Liver (tissue), 9 donors: ENCODE data around the gene SEC14L3. TPM values are rescaled to one million over a fixed set of nuclear protein-coding genes. Genes with fewer than 3 reads are reported as not detected.

ENCODE experiments used
- DNase-seq: peaks from one replicate; pipeline ENCODE4 v3.0.0-alpha.2; 2017; ENCODE audit warnings: low spot score
- H3K27ac ChIP-seq, 2 donors: one replicate each; pipeline ENCODE4 v1.7.0; 2013; ENCODE audit warnings: inconsistent platforms in 2 of 2, low read length in 2 of 2, control low read depth in 1 of 2, low read depth in 1 of 2, mild to moderate bottlenecking in 1 of 2
- H3K27me3 ChIP-seq, 4 donors: one replicate each; pipeline versions ENCODE4 v1.6.1 to v1.7.0; 2013; ENCODE audit warnings: low read length in 3 of 4, inconsistent platforms in 1 of 4, mild to moderate bottlenecking in 1 of 4, moderate library complexity in 1 of 4; ENCODE audit not compliant: control insufficient read depth in 4 of 4, insufficient read depth in 4 of 4
- H3K36me3 ChIP-seq, 4 donors: one replicate each; pipeline versions ENCODE4 v1.6.1 to v1.7.0; 2013; ENCODE audit warnings: low read length in 3 of 4, mild to moderate bottlenecking in 3 of 4, low read depth in 1 of 4, moderate library complexity in 1 of 4; ENCODE audit not compliant: control insufficient read depth in 4 of 4, insufficient read depth in 3 of 4
- H3K4me1 ChIP-seq, 4 donors: one replicate each; pipeline versions ENCODE4 v1.6.1 to v1.7.0; 2013; ENCODE audit warnings: low read length in 3 of 4, mild to moderate bottlenecking in 3 of 4, moderate library complexity in 1 of 4; ENCODE audit not compliant: control insufficient read depth in 4 of 4, insufficient read depth in 4 of 4
- H3K4me3 ChIP-seq, 3 donors: one replicate each; pipeline versions ENCODE4 v1.6.1 to v1.7.0; 2013; ENCODE audit warnings: low read length in 3 of 3, control low read depth in 1 of 3, low read depth in 1 of 3, mild to moderate bottlenecking in 1 of 3
- H3K9ac ChIP-seq, 2 donors: one replicate each; pipeline ENCODE4 v1.7.0; 2013; ENCODE audit warnings: low read length in 2 of 2, mild to moderate bottlenecking in 2 of 2, moderate library complexity in 2 of 2, control low read depth in 1 of 2, low read depth in 1 of 2
- H3K9me3 ChIP-seq, 4 donors: one replicate each; pipeline versions ENCODE4 v1.6.1 to v1.7.0; 2013; ENCODE audit warnings: low read length in 3 of 4; ENCODE audit not compliant: control insufficient read depth in 4 of 4
- EGR1 ChIP-seq, 2 donors: IDR thresholded peaks; 2 replicates each; pipeline ENCODE4 v1.6.1; 2016 to 2018; ENCODE audit warnings: antibody characterized with exemption in 2 of 2, low read depth in 2 of 2
- FOXA1 ChIP-seq: IDR thresholded peaks from 2 replicates; pipeline ENCODE4 v1.6.1; 2016; ENCODE audit warnings: antibody characterized with exemption
- FOXA2 ChIP-seq: IDR thresholded peaks from 2 replicates; pipeline ENCODE4 v1.6.1; 2016; ENCODE audit warnings: antibody characterized with exemption
- GABPA ChIP-seq, 2 donors: IDR thresholded peaks in 1 of 2; conservative IDR thresholded peaks in 1 of 2; 2 replicates each; pipeline ENCODE4 v1.6.1; 2016; ENCODE audit warnings: antibody characterized with exemption in 2 of 2, mild to moderate bottlenecking in 1 of 2, moderate library complexity in 1 of 2
- HNF4A ChIP-seq, 2 donors: conservative IDR thresholded peaks; 2 replicates each; pipeline ENCODE4 v1.6.1; 2016; ENCODE audit warnings: antibody characterized with exemption in 2 of 2, mild to moderate bottlenecking in 2 of 2
- HNF4G ChIP-seq: IDR thresholded peaks from 2 replicates; pipeline ENCODE4 v1.6.1; 2016; ENCODE audit warnings: antibody characterized with exemption
- JUND ChIP-seq, 2 donors: IDR thresholded peaks; 2 replicates each; pipeline ENCODE4 v1.6.1; 2016; ENCODE audit warnings: antibody characterized with exemption in 2 of 2
- NR2F2 ChIP-seq: IDR thresholded peaks from 2 replicates; pipeline ENCODE4 v1.6.1; 2016; ENCODE audit warnings: antibody characterized with exemption
- RAD21 ChIP-seq, 2 donors: IDR thresholded peaks; 2 replicates each; pipeline ENCODE4 v1.6.1; 2016; ENCODE audit warnings: antibody characterized with exemption in 2 of 2, mild to moderate bottlenecking in 2 of 2
- RXRA ChIP-seq, 2 donors: IDR thresholded peaks; 2 replicates each; pipeline ENCODE4 v1.6.1; 2017 to 2018; ENCODE audit warnings: antibody characterized with exemption in 2 of 2, mild to moderate bottlenecking in 1 of 2
- SP1 ChIP-seq: IDR thresholded peaks from 2 replicates; pipeline ENCODE4 v1.6.1; 2018; ENCODE audit warnings: antibody characterized with exemption, mild to moderate bottlenecking
- TAF1 ChIP-seq: conservative IDR thresholded peaks from 2 replicates; pipeline ENCODE4 v1.6.1; 2016; ENCODE audit warnings: antibody characterized with exemption, mild to moderate bottlenecking
- YY1 ChIP-seq: IDR thresholded peaks from 2 replicates; pipeline ENCODE4 v1.6.1; 2016; ENCODE audit warnings: antibody characterized with exemption, mild to moderate bottlenecking
- WGBS: extraction: QIAGEN DNeasy Blood & Tissue Kit; methylation state at CpG from one replicate; pipeline ENCODE4 v1.1.7; 2013; 5-methylcytosine and 5-hydroxymethylcytosine counted together
- polyA plus RNA-seq, 2 donors: library from polyadenylated mRNA; stranded (reverse) in 1 of 2; unstranded in 1 of 2; fragments of 200-250 nt in 1 of 2; fragments of >200 nt in 1 of 2; fragmentation: Nextera tagmentation in 1 of 2; extraction: Ambion mirVana in 1 of 2; gene quantifications; one replicate each; pipeline versions ENCODE4 v1.2.1 to v1.2.3, GENCODE V29; 2013 to 2015
- total RNA-seq, 2 donors: library from RNA; depleted of rRNA; stranded (reverse); fragments of >200 nt; gene quantifications; one replicate each; pipeline ENCODE4 v1.2.3, GENCODE V29; 2014
- TF ChIP-seq, protein P1 (sequence below): IDR thresholded peaks from 2 replicates; pipeline ENCODE4 v1.6.1; 2016; ENCODE audit warnings: antibody characterized with exemption
- TF ChIP-seq, protein P2 (sequence below): IDR thresholded peaks from 2 replicates; pipeline ENCODE4 v1.6.1; 2016; ENCODE audit warnings: antibody characterized with exemption, mild to moderate bottlenecking
- TF ChIP-seq, protein P3 (sequence below): IDR thresholded peaks from 2 replicates; pipeline ENCODE4 v1.6.1; 2016; ENCODE audit warnings: antibody characterized with exemption
- TF ChIP-seq, protein P4 (sequence below): IDR thresholded peaks from 2 replicates; pipeline ENCODE4 v1.6.1; 2016; ENCODE audit warnings: antibody characterized with exemption
- TF ChIP-seq, protein P5 (sequence below): fragments of 150-350 bp; IDR thresholded peaks from 2 replicates; pipeline ENCODE4 v1.5.1; 2017; ENCODE audit warnings: improper control_type of control experiment, low read depth, low read length; ENCODE audit not compliant: missing input control
- donor health status: healthy.
- donor health status: healthy.
- donor health status: healthy.
- donor health status: healthy.
- donor health status: healthy.

SEC14L3 gene
- total and polyA plus RNA-seq, 4 donors = 0.32 to 0.33 TPM; not detected in 2

DNA sequence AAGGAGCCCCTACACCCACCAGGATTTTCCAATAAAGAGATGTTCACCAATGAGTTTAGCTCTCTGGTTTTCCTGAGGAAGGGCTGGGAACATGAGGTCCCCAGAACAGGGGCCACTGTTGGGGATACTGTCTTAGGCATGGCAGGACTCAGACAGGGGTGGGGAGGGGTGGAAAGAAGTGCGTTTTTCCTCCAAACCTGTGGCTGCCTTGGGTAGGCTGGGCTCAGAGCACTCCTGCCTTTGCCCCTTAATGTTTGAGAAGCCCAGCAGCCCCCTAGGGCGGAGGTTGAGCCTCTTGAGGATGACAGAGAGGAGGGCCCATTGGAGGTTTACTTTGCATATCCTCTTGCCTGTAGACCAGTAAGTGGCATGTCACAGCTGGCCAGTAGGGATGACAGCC, 35.6 kb downstream of the SEC14L3 start:
- Histone ChIP-seq H3K9ac (no peak overlapping the region), H3K4me3 (no peak overlapping the region), H3K27ac (peak overlapping the region; percentile 36 to 48), H3K36me3 (no peaks in the 10 kb centered on the region), H3K9me3 (no peaks in the 10 kb centered on the region), H3K4me1 (peaks cover 4 to 28% (median 18%) of the 10 kb centered on the region in 4 donors), H3K27me3 (no peaks in the 10 kb centered on the region)
- WGBS = 89% methylated on average over 2 of the region's 2 CpGs
- DNase-seq = no peak
- TF ChIP-seq, protein P1, sequence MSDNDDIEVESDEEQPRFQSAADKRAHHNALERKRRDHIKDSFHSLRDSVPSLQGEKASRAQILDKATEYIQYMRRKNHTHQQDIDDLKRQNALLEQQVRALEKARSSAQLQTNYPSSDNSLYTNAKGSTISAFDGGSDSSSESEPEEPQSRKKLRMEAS = no peak
- TF ChIP-seq TAF1 = no peak
- TF ChIP-seq, protein P2, sequence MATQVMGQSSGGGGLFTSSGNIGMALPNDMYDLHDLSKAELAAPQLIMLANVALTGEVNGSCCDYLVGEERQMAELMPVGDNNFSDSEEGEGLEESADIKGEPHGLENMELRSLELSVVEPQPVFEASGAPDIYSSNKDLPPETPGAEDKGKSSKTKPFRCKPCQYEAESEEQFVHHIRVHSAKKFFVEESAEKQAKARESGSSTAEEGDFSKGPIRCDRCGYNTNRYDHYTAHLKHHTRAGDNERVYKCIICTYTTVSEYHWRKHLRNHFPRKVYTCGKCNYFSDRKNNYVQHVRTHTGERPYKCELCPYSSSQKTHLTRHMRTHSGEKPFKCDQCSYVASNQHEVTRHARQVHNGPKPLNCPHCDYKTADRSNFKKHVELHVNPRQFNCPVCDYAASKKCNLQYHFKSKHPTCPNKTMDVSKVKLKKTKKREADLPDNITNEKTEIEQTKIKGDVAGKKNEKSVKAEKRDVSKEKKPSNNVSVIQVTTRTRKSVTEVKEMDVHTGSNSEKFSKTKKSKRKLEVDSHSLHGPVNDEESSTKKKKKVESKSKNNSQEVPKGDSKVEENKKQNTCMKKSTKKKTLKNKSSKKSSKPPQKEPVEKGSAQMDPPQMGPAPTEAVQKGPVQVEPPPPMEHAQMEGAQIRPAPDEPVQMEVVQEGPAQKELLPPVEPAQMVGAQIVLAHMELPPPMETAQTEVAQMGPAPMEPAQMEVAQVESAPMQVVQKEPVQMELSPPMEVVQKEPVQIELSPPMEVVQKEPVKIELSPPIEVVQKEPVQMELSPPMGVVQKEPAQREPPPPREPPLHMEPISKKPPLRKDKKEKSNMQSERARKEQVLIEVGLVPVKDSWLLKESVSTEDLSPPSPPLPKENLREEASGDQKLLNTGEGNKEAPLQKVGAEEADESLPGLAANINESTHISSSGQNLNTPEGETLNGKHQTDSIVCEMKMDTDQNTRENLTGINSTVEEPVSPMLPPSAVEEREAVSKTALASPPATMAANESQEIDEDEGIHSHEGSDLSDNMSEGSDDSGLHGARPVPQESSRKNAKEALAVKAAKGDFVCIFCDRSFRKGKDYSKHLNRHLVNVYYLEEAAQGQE = no peak
- no peak for TF ChIP-seq HNF4A (conservative IDR thresholded peaks at IDR 0.05)
- TF ChIP-seq FOXA2 = no peak
- no peak for TF ChIP-seq YY1
- no peak for TF ChIP-seq HNF4G
- TF ChIP-seq, protein P3, sequence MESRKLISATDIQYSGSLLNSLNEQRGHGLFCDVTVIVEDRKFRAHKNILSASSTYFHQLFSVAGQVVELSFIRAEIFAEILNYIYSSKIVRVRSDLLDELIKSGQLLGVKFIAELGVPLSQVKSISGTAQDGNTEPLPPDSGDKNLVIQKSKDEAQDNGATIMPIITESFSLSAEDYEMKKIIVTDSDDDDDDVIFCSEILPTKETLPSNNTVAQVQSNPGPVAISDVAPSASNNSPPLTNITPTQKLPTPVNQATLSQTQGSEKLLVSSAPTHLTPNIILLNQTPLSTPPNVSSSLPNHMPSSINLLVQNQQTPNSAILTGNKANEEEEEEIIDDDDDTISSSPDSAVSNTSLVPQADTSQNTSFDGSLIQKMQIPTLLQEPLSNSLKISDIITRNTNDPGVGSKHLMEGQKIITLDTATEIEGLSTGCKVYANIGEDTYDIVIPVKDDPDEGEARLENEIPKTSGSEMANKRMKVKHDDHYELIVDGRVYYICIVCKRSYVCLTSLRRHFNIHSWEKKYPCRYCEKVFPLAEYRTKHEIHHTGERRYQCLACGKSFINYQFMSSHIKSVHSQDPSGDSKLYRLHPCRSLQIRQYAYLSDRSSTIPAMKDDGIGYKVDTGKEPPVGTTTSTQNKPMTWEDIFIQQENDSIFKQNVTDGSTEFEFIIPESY = no peak
- TF ChIP-seq JUND (IDR thresholded peaks at IDR 0.05) = no peak
- TF ChIP-seq, protein P4, sequence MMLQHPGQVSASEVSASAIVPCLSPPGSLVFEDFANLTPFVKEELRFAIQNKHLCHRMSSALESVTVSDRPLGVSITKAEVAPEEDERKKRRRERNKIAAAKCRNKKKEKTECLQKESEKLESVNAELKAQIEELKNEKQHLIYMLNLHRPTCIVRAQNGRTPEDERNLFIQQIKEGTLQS = no peak
- TF ChIP-seq RXRA (IDR thresholded peaks at IDR 0.05) = no peak
- TF ChIP-seq, protein P5, sequence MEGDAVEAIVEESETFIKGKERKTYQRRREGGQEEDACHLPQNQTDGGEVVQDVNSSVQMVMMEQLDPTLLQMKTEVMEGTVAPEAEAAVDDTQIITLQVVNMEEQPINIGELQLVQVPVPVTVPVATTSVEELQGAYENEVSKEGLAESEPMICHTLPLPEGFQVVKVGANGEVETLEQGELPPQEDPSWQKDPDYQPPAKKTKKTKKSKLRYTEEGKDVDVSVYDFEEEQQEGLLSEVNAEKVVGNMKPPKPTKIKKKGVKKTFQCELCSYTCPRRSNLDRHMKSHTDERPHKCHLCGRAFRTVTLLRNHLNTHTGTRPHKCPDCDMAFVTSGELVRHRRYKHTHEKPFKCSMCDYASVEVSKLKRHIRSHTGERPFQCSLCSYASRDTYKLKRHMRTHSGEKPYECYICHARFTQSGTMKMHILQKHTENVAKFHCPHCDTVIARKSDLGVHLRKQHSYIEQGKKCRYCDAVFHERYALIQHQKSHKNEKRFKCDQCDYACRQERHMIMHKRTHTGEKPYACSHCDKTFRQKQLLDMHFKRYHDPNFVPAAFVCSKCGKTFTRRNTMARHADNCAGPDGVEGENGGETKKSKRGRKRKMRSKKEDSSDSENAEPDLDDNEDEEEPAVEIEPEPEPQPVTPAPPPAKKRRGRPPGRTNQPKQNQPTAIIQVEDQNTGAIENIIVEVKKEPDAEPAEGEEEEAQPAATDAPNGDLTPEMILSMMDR = no peak

DNA sequence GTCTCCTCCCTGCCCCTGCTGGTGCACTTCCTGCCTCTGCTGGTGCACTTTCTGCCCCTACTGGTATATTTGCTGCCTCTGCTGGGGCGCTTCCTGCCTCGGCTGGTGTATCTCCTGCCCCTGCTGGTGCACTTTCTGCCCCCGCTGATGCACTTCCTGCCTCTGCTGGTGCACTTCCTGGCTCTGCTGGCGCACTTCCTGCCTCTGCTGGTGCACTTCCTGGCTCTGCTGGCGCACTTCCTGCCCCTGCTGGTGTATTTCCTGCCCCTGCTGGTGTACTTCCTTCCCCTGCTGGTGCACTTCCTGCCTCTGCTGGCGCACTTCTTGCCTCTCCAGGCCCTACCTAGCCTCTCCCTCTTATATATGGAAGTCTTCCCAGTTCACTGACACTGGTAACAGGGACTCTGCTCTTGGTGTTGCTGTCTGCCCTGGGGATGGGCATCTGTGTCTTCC, 36.1 kb downstream of the SEC14L3 start:
- no peak overlapping the region for H3K9ac ChIP-seq
- no peak for DNase-seq
- no peaks in the 10 kb centered on the region for H3K36me3 ChIP-seq
- no peak overlapping the region for H3K4me3 ChIP-seq
- no peaks in the 10 kb centered on the region for H3K9me3 ChIP-seq
- WGBS = 76% methylated on average over 6 of the region's 6 CpGs
- H3K27me3 ChIP-seq = no peaks in the 10 kb centered on the region
- H3K4me1 ChIP-seq = peaks cover 4 to 28% (median 18%) of the 10 kb centered on the region in 4 donors
- H3K27ac ChIP-seq = peak overlapping the region; percentile 36 to 48
- peak; percentile 96 for TF ChIP-seq NR2F2
- no peak for TF ChIP-seq JUND (IDR thresholded peaks at IDR 0.05)
- TF ChIP-seq, protein P3 = no peak
- TF ChIP-seq RXRA (IDR thresholded peaks at IDR 0.05) = no peak
- TF ChIP-seq HNF4G = no peak
- TF ChIP-seq TAF1 = no peak
- peak; percentile 86 to 92 for TF ChIP-seq EGR1 (IDR thresholded peaks at IDR 0.05; ENCODE audit: low read depth in 2 of 2)
- no peak for TF ChIP-seq HNF4A (conservative IDR thresholded peaks at IDR 0.05)
- no peak for TF ChIP-seq SP1
- no peak for TF ChIP-seq FOXA1
- TF ChIP-seq, protein P4 = no peak
- no peak for TF ChIP-seq RAD21 (IDR thresholded peaks at IDR 0.05)
- TF ChIP-seq GABPA (IDR thresholded peaks at IDR 0.05 in 1 of 2, conservative IDR thresholded peaks at IDR 0.05 in 1 of 2) = peak in 1 of 2 donors; percentile 83
- TF ChIP-seq, protein P1 = peak; percentile 88
- TF ChIP-seq YY1 = no peak
